Mesothelial cell of epicardium (in vitro differentiated cells): ENCODE results near the gene SMIM29. TPM values are rescaled to one million over a fixed set of nuclear protein-coding genes. Genes with fewer than 3 reads are reported as not detected.
A peak's percentile ranks its signal among the peaks of the same experiment; 100 is the strongest.
"Not testable (repeated sequence)": the region's sequence is repeated elsewhere in the genome, so short reads cannot be mapped to it uniquely, and the experiment has no call there.

ENCODE experiments used
- DNase-seq, 2 experiments: peaks; one replicate each; pipeline ENCODE4 v3.0.0; 2021; ENCODE audit warnings: low spot score in 2 of 2; ENCODE audit not compliant: unreplicated experiment in 2 of 2
- H3K27ac Mint-ChIP-seq: 2 replicates; pipeline ENCODE4 v1.8.0; 2021; ENCODE audit warnings: mixed read lengths
- H3K27me3 Mint-ChIP-seq: 2 replicates; pipeline ENCODE4 v1.8.0; 2021; ENCODE audit warnings: low read depth, mixed read lengths
- H3K36me3 Mint-ChIP-seq: 2 replicates; pipeline ENCODE4 v1.8.0; 2021; ENCODE audit warnings: mixed read lengths
- H3K4me1 Mint-ChIP-seq: 2 replicates; pipeline ENCODE4 v1.8.0; 2021; ENCODE audit warnings: mixed read lengths
- H3K4me3 Mint-ChIP-seq: 2 replicates; pipeline ENCODE4 v1.8.0; 2021; ENCODE audit warnings: mild to moderate bottlenecking, moderate library complexity, mixed read lengths
- H3K9me3 Mint-ChIP-seq: 2 replicates; pipeline ENCODE4 v1.8.0; 2021; ENCODE audit warnings: mixed read lengths
- total RNA-seq: library from RNA; stranded (reverse); gene quantifications from 3 replicates; pipeline ENCODE4 v1.2.1, GENCODE V29; 2021
- TF ChIP-seq, protein P1 (sequence below): fragments of 200-600 bp; sonication (generic); IDR thresholded peaks from one replicate; pipeline ENCODE4 v1.5.0; 2021; ENCODE audit warnings: antibody characterized with exemption; ENCODE audit not compliant: unreplicated experiment

The SMIM29 gene
- total RNA-seq, 1 donor from 2014 or later = 8.9 TPM

DNA sequence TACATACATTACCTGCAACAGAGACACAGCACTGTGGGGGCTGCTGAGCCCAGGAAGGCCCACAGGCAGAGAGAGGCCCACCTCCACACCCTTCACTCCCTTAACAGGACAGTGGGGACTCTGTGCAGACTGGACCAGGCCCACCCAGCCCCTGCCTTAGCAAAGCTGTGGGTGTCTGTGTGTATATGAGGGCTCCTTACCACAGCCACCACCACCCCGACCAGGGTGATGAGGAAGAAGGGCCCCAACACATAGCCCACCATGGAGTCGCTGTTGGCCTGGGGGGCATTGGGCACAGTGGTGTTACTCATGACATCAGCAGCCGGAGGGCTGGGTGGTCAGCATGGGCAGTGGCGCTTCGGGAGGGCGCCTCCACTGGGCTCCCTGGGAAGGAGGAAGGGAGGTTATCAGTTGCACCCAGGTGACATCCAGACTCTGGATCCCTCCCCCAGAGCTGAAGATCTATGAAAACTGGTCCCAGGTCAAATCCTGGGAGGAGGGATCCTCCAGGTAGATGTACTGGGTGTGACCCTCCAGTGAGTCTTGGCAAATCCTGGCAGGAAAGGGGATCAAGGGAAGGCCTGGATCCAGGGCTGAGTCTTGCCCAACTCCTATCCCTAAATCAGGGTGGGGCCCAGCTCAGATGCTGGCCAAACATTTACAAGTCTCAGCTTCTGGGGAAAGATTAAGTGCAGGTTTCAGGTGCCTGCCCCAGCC is 1.2 kb downstream of the SMIM29 start:
- Mint-ChIP-seq H3K4me3 (peak overlapping the region; percentile 89), H3K27me3 (no peaks in the 10 kb centered on the region), H3K4me1 (peaks cover 9% of the 10 kb centered on the region), H3K27ac (no peak overlapping the region), H3K9me3 (no peaks in the 10 kb centered on the region), H3K36me3 (peaks cover 6% of the 10 kb centered on the region)
- no peak for DNase-seq
- TF ChIP-seq, protein P1, sequence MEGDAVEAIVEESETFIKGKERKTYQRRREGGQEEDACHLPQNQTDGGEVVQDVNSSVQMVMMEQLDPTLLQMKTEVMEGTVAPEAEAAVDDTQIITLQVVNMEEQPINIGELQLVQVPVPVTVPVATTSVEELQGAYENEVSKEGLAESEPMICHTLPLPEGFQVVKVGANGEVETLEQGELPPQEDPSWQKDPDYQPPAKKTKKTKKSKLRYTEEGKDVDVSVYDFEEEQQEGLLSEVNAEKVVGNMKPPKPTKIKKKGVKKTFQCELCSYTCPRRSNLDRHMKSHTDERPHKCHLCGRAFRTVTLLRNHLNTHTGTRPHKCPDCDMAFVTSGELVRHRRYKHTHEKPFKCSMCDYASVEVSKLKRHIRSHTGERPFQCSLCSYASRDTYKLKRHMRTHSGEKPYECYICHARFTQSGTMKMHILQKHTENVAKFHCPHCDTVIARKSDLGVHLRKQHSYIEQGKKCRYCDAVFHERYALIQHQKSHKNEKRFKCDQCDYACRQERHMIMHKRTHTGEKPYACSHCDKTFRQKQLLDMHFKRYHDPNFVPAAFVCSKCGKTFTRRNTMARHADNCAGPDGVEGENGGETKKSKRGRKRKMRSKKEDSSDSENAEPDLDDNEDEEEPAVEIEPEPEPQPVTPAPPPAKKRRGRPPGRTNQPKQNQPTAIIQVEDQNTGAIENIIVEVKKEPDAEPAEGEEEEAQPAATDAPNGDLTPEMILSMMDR = no peak

DNA sequence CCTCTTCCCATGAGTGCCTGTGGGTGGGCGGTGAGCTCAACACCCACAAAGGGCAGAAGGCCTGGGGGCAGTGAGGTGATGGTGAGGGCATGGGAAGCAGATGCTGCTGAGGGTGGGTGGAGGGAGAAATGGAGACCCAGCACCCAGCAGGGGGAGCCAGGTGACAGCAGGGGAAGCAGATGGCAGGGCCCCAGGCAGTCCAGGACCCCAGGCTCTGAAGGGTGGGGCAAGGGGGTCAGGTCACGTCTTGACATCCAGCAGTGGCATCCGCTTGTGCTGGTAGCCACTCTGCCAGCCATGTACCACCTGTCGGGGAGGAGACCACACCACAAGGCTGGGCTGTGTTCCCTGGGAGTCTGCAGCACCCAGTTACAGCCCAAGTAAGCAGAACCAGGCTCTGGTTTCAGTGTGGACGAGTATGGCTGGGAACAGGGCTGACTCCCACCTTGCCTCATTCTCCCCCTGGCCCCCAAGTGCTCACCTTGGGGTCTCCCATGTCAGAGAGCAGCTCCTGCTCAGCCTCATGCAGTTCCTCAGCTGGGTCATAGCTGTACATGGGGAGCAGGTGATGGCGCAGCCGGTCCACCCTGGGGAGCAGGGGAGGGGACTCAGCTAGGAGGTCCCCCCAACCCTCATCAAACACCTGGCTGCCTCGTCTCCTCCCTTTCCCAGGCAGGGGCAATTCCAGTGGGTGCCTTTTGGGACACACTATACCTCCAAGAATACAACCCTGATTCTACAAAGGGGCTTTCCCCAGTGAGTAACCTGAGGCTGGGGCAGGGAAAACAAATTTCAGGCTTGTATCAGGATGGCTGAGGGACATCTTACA is 2.0 kb downstream of the SMIM29 start:
- H3K27me3 Mint-ChIP-seq = no peaks in the 10 kb centered on the region
- H3K4me1 Mint-ChIP-seq = peaks cover 9% of the 10 kb centered on the region

DNA sequence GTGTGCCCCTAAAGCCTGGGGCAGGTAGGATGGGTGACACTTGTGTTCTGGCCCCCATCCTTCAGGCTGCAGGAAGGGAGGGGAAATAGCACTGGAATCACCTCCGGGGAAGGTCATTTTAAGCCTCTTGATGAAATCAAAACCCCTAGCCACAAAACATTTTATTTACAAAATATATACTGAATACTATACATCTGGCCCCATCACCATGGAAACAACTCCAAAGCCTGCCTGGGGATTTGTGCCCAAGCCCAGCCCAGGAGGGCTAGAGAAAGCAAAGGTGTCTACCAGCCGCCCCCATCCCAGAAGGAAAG is 2.6 kb downstream of the SMIM29 start:
- TF ChIP-seq, protein P1 = no peak

More for the DNA sequence above, 2.0 kb downstream of the SMIM29 start:
- Mint-ChIP-seq H3K4me3 (peak overlapping the region; percentile 41), H3K27ac (no peak overlapping the region), H3K36me3 (peaks cover 12% of the 10 kb centered on the region), H3K9me3 (no peaks in the 10 kb centered on the region)
- no peak for DNase-seq
- TF ChIP-seq, protein P1 = no peak

DNA sequence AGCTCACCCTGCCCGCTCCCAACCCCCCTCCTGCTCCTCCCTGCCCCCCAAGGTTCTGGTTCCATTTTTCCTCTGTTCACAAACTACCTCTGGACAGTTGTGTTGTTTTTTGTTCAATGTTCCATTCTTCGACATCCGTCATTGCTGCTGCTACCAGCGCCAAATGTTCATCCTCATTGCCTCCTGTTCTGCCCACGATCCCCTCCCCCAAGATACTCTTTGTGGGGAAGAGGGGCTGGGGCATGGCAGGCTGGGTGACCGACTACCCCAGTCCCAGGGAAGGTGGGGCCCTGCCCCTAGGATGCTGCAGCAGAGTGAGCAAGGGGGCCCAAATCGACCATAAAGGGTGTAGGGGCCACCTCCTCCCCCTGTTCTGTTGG is 3.1 kb downstream of the SMIM29 start:
- H3K4me1 Mint-ChIP-seq, H3K27ac Mint-ChIP-seq, DNase-seq, H3K4me3 Mint-ChIP-seq, H3K9me3 Mint-ChIP-seq, H3K27me3 Mint-ChIP-seq: not testable (repeated sequence)
- peaks cover 20% of the 10 kb centered on the region for H3K36me3 Mint-ChIP-seq

More for the DNA sequence above, 2.6 kb downstream of the SMIM29 start:
- Mint-ChIP-seq H3K4me3 (no peak overlapping the region), H3K4me1 (peaks cover 9% of the 10 kb centered on the region), H3K9me3 (no peaks in the 10 kb centered on the region), H3K27ac (peak overlapping the region; percentile 53), H3K27me3 (no peaks in the 10 kb centered on the region), H3K36me3 (peaks cover 17% of the 10 kb centered on the region)
- DNase-seq = no peak

DNA sequence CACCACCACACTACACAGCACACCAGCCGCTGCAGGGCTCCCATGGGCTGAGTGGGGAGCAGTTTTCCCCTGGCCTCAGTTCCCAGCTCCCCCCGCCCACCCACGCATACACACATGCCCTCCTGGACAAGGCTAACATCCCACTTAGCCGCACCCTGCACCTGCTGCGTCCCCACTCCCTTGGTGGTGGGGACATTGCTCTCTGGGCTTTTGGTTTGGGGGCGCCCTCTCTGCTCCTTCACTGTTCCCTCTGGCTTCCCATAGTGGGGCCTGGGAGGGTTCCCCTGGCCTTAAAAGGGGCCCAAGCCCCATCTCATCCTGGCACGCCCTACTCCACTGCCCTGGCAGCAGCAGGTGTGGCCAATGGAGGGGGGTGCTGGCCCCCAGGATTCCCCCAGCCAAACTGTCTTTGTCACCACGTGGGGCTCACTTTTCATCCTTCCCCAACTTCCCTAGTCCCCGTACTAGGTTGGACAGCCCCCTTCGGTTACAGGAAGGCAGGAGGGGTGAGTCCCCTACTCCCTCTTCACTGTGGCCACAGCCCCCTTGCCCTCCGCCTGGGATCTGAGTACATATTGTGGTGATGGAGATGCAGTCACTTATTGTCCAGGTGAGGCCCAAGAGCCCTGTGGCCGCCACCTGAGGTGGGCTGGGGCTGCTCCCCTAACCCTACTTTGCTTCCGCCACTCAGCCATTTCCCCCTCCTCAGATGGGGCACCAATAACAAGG is 3.6 kb downstream of the SMIM29 start:
- H3K27me3 Mint-ChIP-seq, H3K4me3 Mint-ChIP-seq, H3K27ac Mint-ChIP-seq, H3K4me1 Mint-ChIP-seq, H3K9me3 Mint-ChIP-seq, DNase-seq: not testable (repeated sequence)
- H3K36me3 Mint-ChIP-seq = peaks cover 20% of the 10 kb centered on the region

DNA sequence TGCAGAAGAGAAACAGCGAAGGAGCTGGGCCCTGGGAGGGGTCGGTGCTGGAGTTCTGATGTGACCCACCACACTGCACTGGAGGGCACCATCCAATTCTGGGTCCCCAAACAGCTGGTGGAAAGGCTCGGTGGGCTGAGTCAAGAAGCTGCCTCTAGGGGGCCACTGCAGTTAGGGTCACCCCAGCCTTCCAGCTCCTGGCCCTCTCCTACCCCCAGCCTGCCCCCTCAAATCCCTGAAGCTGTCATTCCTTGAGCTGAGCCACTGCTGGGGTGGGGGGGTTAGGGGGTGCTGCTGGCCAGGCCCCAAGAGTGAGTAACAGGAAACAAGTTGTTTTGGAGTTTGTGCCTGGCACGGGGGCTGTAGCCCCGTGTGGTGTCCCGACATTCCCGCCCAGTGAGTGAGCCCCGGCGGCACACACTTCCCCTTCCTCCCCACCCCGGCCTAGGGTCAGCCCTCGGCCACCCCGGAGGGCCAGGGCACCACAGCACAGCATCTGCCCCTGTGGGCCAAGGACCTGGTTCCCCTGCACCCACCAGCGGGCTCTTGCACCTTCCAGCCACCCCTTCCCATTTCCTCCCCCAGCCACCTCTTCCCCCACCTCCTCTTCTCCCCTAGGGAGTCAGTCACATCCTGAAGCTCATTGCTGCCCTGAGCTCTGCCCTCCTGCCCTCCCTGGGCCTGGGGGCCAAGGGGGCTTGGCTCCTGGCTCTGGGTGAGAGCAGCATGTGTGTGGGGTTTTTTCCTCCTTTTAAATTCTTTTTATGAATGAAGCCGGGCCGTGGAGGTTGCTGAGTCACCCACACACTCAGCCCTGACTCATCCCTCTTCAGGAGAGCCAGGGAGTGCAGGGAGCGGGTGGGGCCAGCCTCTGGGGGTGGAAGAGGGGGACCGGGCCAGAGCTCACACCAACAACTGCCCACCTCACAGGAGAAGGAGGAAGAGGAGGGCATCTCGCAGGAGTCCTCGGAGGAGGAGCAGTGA is 4.6 kb downstream of the SMIM29 start:
- DNase-seq = no peak
- no peaks in the 10 kb centered on the region for H3K27me3 Mint-ChIP-seq
- H3K9me3 Mint-ChIP-seq = no peaks in the 10 kb centered on the region
- H3K27ac Mint-ChIP-seq = no peak overlapping the region
- peaks cover 20% of the 10 kb centered on the region for H3K36me3 Mint-ChIP-seq
- peaks cover 14% of the 10 kb centered on the region for H3K4me1 Mint-ChIP-seq
- TF ChIP-seq, protein P1 = peak; percentile 22
- no peak overlapping the region for H3K4me3 Mint-ChIP-seq
